ENCODE measurements around the gene TLX1.

Gene TLX1

DNA sequence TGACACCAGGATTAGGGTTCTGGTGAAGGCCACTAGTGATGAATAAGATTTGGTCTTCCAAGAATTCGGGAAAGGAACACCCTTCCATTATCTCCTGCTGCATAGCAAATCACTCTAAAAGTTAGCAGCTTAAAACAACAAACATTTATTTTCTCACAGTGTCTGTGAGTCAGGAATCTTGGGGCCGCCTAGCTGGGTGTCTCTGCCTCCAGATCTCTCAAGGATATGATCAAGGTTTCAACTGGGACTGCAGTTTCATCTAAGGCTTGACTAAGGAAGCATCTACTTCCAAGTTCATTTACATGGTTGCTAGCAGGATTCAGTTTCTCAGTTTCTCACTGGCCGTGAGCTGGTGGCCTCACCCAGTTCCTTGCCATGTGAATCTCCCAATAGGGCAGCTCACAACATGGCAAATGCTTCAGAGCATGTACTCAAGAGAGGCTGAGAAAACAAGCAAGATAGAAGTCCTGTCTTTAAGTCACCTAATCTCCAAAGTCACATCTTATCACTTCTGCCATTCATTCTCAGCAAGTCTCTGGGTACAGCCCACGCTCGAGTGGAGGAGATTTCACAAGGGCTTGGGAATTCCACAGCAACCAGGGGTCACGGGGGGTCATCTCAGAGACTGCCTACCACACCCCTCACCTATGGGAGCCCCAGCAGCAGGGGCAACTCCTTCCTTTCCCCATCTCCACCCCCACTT is 26.8 kb downstream of the TLX1 start:
- TF ChIP-seq TAF1 (IDR thresholded peaks at IDR 0.05; ENCODE audit: borderline replicate concordance, insufficient read depth, low read length): no peak
- TF ChIP-seq, protein P1, sequence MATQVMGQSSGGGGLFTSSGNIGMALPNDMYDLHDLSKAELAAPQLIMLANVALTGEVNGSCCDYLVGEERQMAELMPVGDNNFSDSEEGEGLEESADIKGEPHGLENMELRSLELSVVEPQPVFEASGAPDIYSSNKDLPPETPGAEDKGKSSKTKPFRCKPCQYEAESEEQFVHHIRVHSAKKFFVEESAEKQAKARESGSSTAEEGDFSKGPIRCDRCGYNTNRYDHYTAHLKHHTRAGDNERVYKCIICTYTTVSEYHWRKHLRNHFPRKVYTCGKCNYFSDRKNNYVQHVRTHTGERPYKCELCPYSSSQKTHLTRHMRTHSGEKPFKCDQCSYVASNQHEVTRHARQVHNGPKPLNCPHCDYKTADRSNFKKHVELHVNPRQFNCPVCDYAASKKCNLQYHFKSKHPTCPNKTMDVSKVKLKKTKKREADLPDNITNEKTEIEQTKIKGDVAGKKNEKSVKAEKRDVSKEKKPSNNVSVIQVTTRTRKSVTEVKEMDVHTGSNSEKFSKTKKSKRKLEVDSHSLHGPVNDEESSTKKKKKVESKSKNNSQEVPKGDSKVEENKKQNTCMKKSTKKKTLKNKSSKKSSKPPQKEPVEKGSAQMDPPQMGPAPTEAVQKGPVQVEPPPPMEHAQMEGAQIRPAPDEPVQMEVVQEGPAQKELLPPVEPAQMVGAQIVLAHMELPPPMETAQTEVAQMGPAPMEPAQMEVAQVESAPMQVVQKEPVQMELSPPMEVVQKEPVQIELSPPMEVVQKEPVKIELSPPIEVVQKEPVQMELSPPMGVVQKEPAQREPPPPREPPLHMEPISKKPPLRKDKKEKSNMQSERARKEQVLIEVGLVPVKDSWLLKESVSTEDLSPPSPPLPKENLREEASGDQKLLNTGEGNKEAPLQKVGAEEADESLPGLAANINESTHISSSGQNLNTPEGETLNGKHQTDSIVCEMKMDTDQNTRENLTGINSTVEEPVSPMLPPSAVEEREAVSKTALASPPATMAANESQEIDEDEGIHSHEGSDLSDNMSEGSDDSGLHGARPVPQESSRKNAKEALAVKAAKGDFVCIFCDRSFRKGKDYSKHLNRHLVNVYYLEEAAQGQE (IDR thresholded peaks at IDR 0.05; ENCODE audit: insufficient read depth in 1 of 2, low read depth in 2 of 2, low read length in 2 of 2): no peak
- no peak for TF ChIP-seq FOXP2 (optimal IDR thresholded peaks at IDR 0.05; ENCODE audit: borderline replicate concordance, extremely low read depth, extremely low read length, insufficient read depth)
- no peak for TF ChIP-seq POLR2AphosphoS5 (IDR thresholded peaks at IDR 0.05; ENCODE audit: low read depth, low read length)
- TF ChIP-seq SIN3A (IDR thresholded peaks at IDR 0.05; ENCODE audit: borderline replicate concordance, insufficient read depth, low read length): no peak

DNA sequence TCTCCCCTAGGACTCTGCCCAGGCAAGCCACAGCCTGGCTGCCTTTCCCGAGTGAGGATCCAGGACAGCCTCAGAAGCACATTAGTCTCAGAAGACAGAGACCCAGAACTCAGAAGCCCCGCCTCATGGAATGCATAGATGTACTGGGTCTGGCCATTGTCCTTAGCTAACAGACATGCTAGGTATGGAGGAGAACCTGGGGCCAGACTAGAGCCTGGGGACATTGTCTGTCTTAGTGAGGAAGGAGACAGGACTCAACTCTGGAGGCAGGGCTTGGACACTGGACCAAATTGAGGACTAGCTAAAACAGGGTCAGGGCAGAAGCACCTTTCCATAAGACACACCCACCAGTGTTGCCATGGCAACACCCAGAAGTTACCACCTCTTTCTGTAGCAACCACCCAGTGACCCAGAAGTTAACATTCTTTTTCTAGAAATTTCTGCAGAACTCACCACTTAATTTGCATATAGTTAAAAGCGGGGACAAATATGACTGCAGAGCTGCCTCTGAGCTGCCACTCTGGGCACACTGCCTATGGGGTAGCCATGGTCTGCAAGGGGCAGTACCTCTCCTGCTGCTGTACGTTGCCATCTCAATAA is 27.5 kb downstream of the TLX1 start:
- TF ChIP-seq TAF1 (IDR thresholded peaks at IDR 0.05; ENCODE audit: borderline replicate concordance, insufficient read depth, low read length): no peak
- TF ChIP-seq FOXP2 (optimal IDR thresholded peaks at IDR 0.05; ENCODE audit: borderline replicate concordance, extremely low read depth, extremely low read length, insufficient read depth): no peak
- no peak for TF ChIP-seq POLR2AphosphoS5 (IDR thresholded peaks at IDR 0.05; ENCODE audit: low read depth, low read length)
- no peak for TF ChIP-seq SIN3A (IDR thresholded peaks at IDR 0.05; ENCODE audit: borderline replicate concordance, insufficient read depth, low read length)
- TF ChIP-seq, protein P1 (IDR thresholded peaks at IDR 0.05; ENCODE audit: insufficient read depth in 1 of 2, low read depth in 2 of 2, low read length in 2 of 2): no peak

DNA sequence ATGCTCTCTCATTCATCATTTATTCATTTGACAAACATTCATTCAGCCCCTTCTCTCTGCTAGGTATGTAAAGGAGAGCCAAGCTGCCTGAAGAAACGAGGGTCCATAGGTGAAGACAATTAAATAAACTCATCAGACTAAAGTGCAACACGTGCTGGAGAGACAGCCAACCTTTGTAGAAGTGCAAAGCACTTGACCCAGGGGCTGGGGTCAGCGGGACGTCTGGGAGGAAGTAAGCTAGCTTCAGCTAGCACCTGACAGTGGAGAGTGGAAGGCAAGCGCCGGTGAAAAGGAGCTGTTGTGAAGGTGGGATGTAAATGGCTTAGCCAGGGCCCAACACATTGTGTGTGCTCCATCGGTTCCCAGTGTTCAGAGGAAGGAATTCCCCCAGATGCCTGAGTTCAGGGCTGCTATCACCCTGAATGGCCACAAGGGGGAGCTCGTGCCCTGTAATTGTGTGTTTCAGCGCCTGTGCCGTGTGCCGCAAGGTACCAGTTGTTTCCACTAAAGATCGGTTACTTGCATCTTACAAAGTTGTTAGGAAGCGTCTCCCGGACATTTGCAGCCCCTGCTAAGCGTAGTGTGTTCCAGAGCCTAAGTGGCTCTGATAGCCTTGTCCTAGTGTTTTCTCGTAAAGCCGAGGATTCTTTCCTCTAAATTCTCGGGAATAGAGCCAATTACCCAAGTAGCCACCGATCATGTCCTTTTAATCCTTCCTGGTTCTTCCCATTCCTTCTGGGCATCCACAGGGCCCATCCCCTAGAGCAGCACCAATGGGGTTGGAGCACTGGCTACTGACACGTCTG is 30.6 kb downstream of the TLX1 start:
- TF ChIP-seq, protein P1 (IDR thresholded peaks at IDR 0.05; ENCODE audit: insufficient read depth in 1 of 2, low read depth in 2 of 2, low read length in 2 of 2): no peak
- TF ChIP-seq FOXP2 (optimal IDR thresholded peaks at IDR 0.05; ENCODE audit: borderline replicate concordance, extremely low read depth, extremely low read length, insufficient read depth): peak; percentile 18

DNA sequence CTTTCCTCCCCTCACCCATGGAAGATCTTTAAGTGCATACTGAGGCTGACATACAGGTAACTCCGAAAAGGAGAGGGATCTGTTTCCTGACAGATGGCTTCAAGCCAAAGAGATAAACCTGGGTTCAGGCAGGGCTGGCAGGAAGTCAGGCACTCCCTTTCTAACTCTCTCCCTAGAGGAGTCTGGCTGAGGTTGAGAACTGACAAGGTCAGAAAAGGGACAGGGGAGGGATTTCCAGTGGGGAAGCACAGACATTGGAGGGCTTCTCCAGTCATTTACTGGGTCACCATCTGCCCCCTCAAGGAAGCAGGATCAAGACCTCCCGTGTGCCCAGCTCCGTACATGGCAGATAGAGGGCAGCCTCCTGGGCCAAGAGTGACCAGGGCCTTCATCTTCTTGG is 31.6 kb downstream of the TLX1 start:
- TF ChIP-seq, protein P1 (IDR thresholded peaks at IDR 0.05; ENCODE audit: insufficient read depth in 1 of 2, low read depth in 2 of 2, low read length in 2 of 2): no peak
- TF ChIP-seq SIN3A (IDR thresholded peaks at IDR 0.05; ENCODE audit: borderline replicate concordance, insufficient read depth, low read length): no peak
- TF ChIP-seq FOXP2 (optimal IDR thresholded peaks at IDR 0.05; ENCODE audit: borderline replicate concordance, extremely low read depth, extremely low read length, insufficient read depth): no peak
- TF ChIP-seq TAF1 (IDR thresholded peaks at IDR 0.05; ENCODE audit: borderline replicate concordance, insufficient read depth, low read length): no peak
- TF ChIP-seq POLR2AphosphoS5 (IDR thresholded peaks at IDR 0.05; ENCODE audit: low read depth, low read length): no peak

All from PFSK-1 (cell line).